NCI-H1930 (cell line): ENCODE measurements around the gene SLC5A2.
A peak's percentile ranks its signal among the peaks of the same experiment; 100 is the strongest.
"Not testable (repeated sequence)": the region's sequence is repeated elsewhere in the genome, so short reads cannot be mapped to it uniquely, and the experiment has no call there.

Experiments used
- DNase-seq, 2 experiments: peaks; one replicate each; lab custom pipeline; 2025; lab: John Stamatoyannopoulos, UW

The SLC5A2 gene

GRCh38 chr16:31529108-31529936 lies 46.4 kb downstream of the SLC5A2 start:
- DNase-seq, result peak in 1 of 2 experiments; percentile 29

GRCh38 chr16:31529937-31530312 lies 47.0 kb downstream of the SLC5A2 start:
- no peak for DNase-seq

- no peak for DNase-seq
Measured at GRCh38 chr16:31530405-31530804, 47.5 kb downstream of the SLC5A2 start.

- no peak for DNase-seq
Measured at GRCh38 chr16:31531096-31531495, 48.2 kb downstream of the SLC5A2 start.

GRCh38 chr16:31532120-31532519 lies 49.2 kb downstream of the SLC5A2 start:
- no peak for DNase-seq

- DNase-seq, result no peak
Measured at GRCh38 chr16:31532896-31533295, 50.0 kb downstream of the SLC5A2 start.

GRCh38 chr16:31535737-31536136 lies 52.8 kb downstream of the SLC5A2 start:
- DNase-seq, result no peak

- DNase-seq, result no peak
Measured at GRCh38 chr16:31536804-31537361, 54.0 kb downstream of the SLC5A2 start.

GRCh38 chr16:31537362-31538242 lies 54.7 kb downstream of the SLC5A2 start:
- DNase-seq, result no peak

- not testable (repeated sequence) for DNase-seq
Measured at GRCh38 chr16:31538243-31538598, 55.3 kb downstream of the SLC5A2 start.

- not testable (repeated sequence) for DNase-seq
Measured at GRCh38 chr16:31539762-31540161, 56.8 kb downstream of the SLC5A2 start.
